ENCODE data around the gene PKIG. TPM values are rescaled to one million over a fixed set of nuclear protein-coding genes. Genes with fewer than 3 reads are reported as not detected.

The PKIG gene
- total RNA-seq, 1 donor from 2014 or later: 30.1 TPM

DNA sequence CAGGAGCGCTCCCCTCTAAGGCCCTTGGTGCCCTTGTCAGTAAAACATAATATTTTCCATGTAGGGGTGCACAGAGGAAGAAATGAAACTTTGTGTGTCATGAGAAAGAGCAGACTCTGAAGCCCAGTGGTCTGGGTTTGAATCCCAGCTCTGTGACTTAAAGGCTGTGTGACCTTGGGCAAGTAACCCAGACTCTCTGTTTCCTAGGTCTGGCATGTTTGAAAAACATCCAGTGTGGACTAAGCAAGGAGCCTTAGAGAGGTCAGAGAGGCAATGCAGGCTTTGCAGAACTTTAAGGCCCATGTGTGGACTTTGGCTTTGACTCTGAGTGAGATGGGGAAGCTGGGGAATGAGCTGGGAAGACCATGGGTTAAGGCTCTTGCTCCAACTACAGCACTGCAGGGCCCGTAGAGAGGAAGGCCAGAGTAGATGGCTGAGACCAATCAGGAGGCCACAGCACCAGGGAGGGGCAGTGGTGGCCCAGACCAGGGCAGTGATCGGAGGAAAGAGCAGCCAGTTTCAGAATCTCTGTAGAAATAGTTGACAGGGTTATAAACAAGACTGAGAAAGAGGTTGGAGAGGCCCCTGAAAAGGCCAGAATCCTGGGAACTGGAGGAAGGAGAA, 50.9 kb downstream of the PKIG start:
- H3K9ac ChIP-seq (ENCODE audit: low read length): no peak overlapping the region
- no peak overlapping the region for H3K27ac Mint-ChIP-seq (ENCODE audit: unreplicated experiment)
- H3K36me3 Mint-ChIP-seq (ENCODE audit: low read depth, unreplicated experiment): peaks cover 18% of the 10 kb centered on the region
- no peak overlapping the region for H3K27ac ChIP-seq (ENCODE audit: low read depth, low read length)
- FAIRE-seq (no peak), DNase-seq (ENCODE audit: low read depth) (no peak)
- no peak overlapping the region for H3K4me3 ChIP-seq (ENCODE audit: insufficient read depth, low read depth, low read length)
- H3K4me2 ChIP-seq (ENCODE audit: low read length): no peak overlapping the region
- H3K27me3 Mint-ChIP-seq (ENCODE audit: low read depth, unreplicated experiment): no peaks in the 10 kb centered on the region
- H3K4me1 ChIP-seq (ENCODE audit: insufficient read depth, low read length): no peaks in the 10 kb centered on the region
- TF ChIP-seq, protein P1, sequence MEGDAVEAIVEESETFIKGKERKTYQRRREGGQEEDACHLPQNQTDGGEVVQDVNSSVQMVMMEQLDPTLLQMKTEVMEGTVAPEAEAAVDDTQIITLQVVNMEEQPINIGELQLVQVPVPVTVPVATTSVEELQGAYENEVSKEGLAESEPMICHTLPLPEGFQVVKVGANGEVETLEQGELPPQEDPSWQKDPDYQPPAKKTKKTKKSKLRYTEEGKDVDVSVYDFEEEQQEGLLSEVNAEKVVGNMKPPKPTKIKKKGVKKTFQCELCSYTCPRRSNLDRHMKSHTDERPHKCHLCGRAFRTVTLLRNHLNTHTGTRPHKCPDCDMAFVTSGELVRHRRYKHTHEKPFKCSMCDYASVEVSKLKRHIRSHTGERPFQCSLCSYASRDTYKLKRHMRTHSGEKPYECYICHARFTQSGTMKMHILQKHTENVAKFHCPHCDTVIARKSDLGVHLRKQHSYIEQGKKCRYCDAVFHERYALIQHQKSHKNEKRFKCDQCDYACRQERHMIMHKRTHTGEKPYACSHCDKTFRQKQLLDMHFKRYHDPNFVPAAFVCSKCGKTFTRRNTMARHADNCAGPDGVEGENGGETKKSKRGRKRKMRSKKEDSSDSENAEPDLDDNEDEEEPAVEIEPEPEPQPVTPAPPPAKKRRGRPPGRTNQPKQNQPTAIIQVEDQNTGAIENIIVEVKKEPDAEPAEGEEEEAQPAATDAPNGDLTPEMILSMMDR (IDR thresholded peaks at IDR 0.05; ENCODE audit: insufficient read depth, low read depth, low read length): no peak
- no peak for TF ChIP-seq EZH2 (IDR thresholded peaks at IDR 0.05; ENCODE audit: insufficient read depth, low read length)
- no peaks in the 10 kb centered on the region for H4K20me1 ChIP-seq (ENCODE audit: insufficient read depth, low read length)
- no peak overlapping the region for H2AFZ ChIP-seq (ENCODE audit: low read depth, low read length)
- no peaks in the 10 kb centered on the region for H3K36me3 ChIP-seq (ENCODE audit: insufficient read depth, low read length)
- H3K27me3 ChIP-seq (ENCODE audit: insufficient read depth, low read length): no peaks in the 10 kb centered on the region
- no peaks in the 10 kb centered on the region for H3K4me1 Mint-ChIP-seq (ENCODE audit: low read depth, unreplicated experiment)
- H3K4me3 Mint-ChIP-seq (ENCODE audit: unreplicated experiment): no peak overlapping the region
- H3K9me3 Mint-ChIP-seq (ENCODE audit: unreplicated experiment): no peaks in the 10 kb centered on the region
- no peaks in the 10 kb centered on the region for H3K79me2 ChIP-seq (ENCODE audit: insufficient read depth, low read length)
- H3K9me3 ChIP-seq (ENCODE audit: insufficient read depth, low read depth, low read length): no peaks in the 10 kb centered on the region

- Mint-ChIP-seq H3K4me3 (ENCODE audit: unreplicated experiment) (no peak overlapping the region), H3K36me3 (ENCODE audit: low read depth, unreplicated experiment) (peaks cover 20% of the 10 kb centered on the region), H3K27me3 (ENCODE audit: low read depth, unreplicated experiment) (no peaks in the 10 kb centered on the region), H3K9me3 (ENCODE audit: unreplicated experiment) (peaks cover 5% of the 10 kb centered on the region), H3K4me1 (ENCODE audit: low read depth, unreplicated experiment) (no peaks in the 10 kb centered on the region), H3K27ac (ENCODE audit: unreplicated experiment) (no peak overlapping the region)
- Histone ChIP-seq H3K36me3 (ENCODE audit: insufficient read depth, low read length) (no peaks in the 10 kb centered on the region), H3K4me3 (ENCODE audit: insufficient read depth, low read depth, low read length) (no peak overlapping the region), H3K27me3 (ENCODE audit: insufficient read depth, low read length) (no peaks in the 10 kb centered on the region), H3K4me2 (ENCODE audit: low read length) (no peak overlapping the region), H3K9ac (ENCODE audit: low read length) (no peak overlapping the region), H3K79me2 (ENCODE audit: insufficient read depth, low read length) (no peaks in the 10 kb centered on the region), H4K20me1 (ENCODE audit: insufficient read depth, low read length) (no peaks in the 10 kb centered on the region), H3K4me1 (ENCODE audit: insufficient read depth, low read length) (no peaks in the 10 kb centered on the region), H3K27ac (ENCODE audit: low read depth, low read length) (no peak overlapping the region), H3K9me3 (ENCODE audit: insufficient read depth, low read depth, low read length) (no peaks in the 10 kb centered on the region), H2AFZ (ENCODE audit: low read depth, low read length) (no peak overlapping the region)
- FAIRE-seq (no peak), DNase-seq (ENCODE audit: low read depth) (no peak)
- TF ChIP-seq, protein P1 (IDR thresholded peaks at IDR 0.05; ENCODE audit: insufficient read depth, low read depth, low read length): no peak
- TF ChIP-seq EZH2 (IDR thresholded peaks at IDR 0.05; ENCODE audit: insufficient read depth, low read length): no peak
Measured at GRCh38 chr20:44633872-44634600, 51.7 kb downstream of the PKIG start.

- TF ChIP-seq, protein P1 (IDR thresholded peaks at IDR 0.05; ENCODE audit: insufficient read depth, low read depth, low read length): no peak
- TF ChIP-seq EZH2 (IDR thresholded peaks at IDR 0.05; ENCODE audit: insufficient read depth, low read length): no peak
- Histone ChIP-seq H3K9ac (ENCODE audit: low read length) (no peak overlapping the region), H3K4me2 (ENCODE audit: low read length) (no peak overlapping the region), H3K4me1 (ENCODE audit: insufficient read depth, low read length) (no peaks in the 10 kb centered on the region), H3K4me3 (ENCODE audit: insufficient read depth, low read depth, low read length) (no peak overlapping the region), H4K20me1 (ENCODE audit: insufficient read depth, low read length) (no peaks in the 10 kb centered on the region), H2AFZ (ENCODE audit: low read depth, low read length) (no peak overlapping the region), H3K36me3 (ENCODE audit: insufficient read depth, low read length) (no peaks in the 10 kb centered on the region), H3K27me3 (ENCODE audit: insufficient read depth, low read length) (no peaks in the 10 kb centered on the region), H3K79me2 (ENCODE audit: insufficient read depth, low read length) (no peaks in the 10 kb centered on the region), H3K9me3 (ENCODE audit: insufficient read depth, low read depth, low read length) (no peaks in the 10 kb centered on the region), H3K27ac (ENCODE audit: low read depth, low read length) (no peak overlapping the region)
- no peak overlapping the region for H3K4me3 Mint-ChIP-seq (ENCODE audit: unreplicated experiment)
- DNase-seq (ENCODE audit: low read depth) (no peak), FAIRE-seq (no peak)
- H3K36me3 Mint-ChIP-seq (ENCODE audit: low read depth, unreplicated experiment): peaks cover 21% of the 10 kb centered on the region
- no peaks in the 10 kb centered on the region for H3K27me3 Mint-ChIP-seq (ENCODE audit: low read depth, unreplicated experiment)
- H3K9me3 Mint-ChIP-seq (ENCODE audit: unreplicated experiment): peaks cover 6% of the 10 kb centered on the region
- no peak overlapping the region for H3K27ac Mint-ChIP-seq (ENCODE audit: unreplicated experiment)
- H3K4me1 Mint-ChIP-seq (ENCODE audit: low read depth, unreplicated experiment): no peaks in the 10 kb centered on the region
Measured at GRCh38 chr20:44635877-44636276, 53.5 kb downstream of the PKIG start.
